Lung microvascular endothelial cell (primary cell): Measurements from ENCODE around the gene SEL1L3. TPM values are rescaled to one million over a fixed set of nuclear protein-coding genes. Genes with fewer than 3 reads are reported as not detected.
"Not testable (repeated sequence)": the region's sequence is repeated elsewhere in the genome, so short reads cannot be mapped to it uniquely, and the experiment has no call there.

ENCODE experiments used
- DNase-seq, 2 donors: peaks; one replicate each; pipeline versions ENCODE4 v3.0.0 to v3.0.0-alpha.2; 2010; ENCODE audit warnings: low read depth in 2 of 2
- total RNA-seq: library from RNA; depleted of rRNA; stranded (reverse); fragments of >200 nt; gene quantifications from 2 replicates; pipeline ENCODE4 v1.2.1, GENCODE V29; 2014

Gene SEL1L3
- total RNA-seq, 1 donor from 2014 or later = 34.9 TPM

DNA sequence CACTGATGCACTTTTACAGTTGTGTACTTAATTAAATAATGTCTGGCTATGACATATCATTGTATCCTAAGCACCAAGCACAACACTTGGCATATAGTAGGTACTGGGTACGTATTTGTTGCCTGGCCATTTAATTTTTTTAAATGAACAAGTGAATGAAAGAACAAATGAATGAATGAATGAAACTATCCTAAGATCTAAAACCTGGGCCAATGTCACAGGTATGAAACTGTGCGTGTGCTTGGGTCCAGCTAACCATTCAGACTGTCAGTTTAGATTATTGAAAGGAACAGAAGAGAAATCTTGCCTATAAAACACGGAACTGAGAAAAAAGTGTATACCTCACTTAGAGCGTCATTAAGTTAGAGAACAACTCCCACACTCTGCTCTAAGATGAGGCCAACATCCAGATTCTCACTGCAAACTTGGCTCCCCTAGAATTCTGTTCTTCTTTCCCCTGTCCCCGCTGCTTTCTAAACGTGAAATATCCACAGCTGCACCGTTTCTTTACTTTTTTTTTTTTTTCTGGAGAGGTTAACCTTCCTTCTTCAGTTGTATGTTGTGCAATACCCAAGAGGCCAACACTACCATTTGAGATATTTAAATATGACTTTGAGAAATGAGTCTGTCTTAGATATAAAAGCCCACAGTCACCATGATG, 17.3 kb upstream of the SEL1L3 start:
- DNase-seq = no peak

DNA sequence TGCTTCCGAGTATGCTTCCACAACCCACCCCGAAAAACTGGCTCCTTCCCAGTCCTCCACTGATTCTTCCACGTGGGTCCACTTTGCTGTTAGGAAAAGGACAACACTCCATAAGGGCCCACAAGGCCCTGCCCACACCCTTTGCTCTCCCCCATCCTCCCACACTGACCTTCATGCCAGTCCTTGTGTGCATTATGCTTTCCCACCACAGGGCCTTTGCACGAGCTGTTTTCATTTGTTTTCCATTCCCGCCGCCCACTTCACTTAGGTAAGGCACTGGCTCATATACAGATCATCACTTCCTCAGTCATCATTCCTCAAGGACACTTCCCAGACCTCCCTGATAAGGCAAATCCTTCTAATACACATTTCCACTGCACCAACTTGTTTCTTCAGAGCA, 16.8 kb upstream of the SEL1L3 start:
- DNase-seq = no peak

DNA sequence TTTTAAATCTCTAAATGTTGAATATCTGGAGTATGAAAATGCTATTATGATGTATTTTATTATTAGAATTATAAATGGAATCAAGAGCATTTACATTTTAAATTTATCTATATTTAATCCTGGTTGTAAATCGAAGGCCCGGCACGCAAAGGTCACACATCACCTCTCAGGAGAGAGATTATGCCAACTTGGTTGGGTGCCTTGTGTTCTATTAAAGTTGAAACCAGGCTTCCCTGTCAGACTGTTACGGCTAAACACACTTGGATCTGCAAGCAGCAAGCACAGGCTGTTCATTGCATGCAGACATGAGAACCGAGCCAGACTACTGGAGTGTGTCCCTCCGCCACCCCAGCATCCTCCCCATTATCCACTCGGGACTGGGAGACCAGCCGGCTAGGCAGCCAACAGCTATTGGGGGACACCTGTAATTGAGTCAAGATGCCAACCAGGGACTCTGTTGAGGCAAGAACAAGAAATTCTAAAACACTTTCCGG, 16.4 kb upstream of the SEL1L3 start:
- no peak for DNase-seq

DNA sequence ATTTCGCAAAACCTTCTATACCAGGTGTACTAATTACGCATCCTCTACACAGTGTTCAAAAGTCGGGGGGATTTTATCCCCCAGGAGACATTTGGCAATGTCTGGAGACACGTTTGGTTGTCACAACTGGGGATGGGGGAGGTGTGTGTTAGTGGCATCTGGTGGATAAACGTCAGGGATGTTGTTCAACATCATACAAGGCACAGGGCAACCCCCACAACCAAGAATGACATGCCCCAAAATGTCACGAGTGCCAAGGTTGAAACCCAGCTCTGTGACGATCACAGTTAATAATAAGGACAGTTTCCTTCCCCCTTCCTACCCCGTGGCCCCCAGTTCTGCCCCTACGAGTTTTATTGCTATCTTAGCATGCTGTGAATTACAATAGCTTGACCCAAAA, 15.9 kb upstream of the SEL1L3 start:
- DNase-seq = no peak

DNA sequence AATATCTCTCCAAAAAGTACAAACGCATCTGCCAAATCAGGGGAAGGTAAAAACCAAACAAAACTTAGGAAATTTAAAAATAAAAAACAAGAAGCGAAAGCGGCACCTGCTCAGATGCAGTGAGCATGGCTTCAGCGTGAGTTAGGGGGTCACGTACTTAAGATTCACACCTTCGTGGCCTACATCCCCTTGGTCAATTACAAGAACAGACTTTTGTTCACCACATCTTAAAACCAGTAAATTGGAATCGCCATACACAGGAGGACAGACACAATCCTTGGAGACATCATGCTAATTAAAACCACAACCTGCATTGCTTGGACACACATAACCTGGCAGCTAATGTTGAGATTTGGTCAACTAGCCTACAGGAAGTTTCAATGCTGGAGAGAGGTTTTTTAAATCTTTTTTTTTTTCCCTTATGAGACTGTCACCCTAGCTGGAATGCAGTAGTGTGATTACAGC, 12.5 kb upstream of the SEL1L3 start:
- DNase-seq = no peak

DNA sequence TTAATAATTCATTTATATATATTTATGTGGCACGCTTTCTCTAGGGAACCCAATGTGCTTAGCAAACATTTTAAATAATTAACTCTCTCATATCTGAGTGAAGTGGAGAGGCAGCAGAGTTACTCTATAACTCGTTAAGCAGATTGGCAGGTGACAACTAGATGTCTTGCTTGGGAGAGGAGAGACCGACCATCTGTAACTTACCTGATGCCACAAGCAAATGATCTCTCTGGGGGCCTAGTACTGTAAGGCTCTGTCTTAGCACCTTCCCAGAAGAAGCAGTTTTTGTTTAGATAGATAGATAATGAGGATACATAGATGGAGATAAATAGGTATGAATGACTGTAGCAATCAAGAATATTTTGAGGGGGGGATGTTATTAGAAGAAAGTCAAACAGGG, 11.9 kb upstream of the SEL1L3 start:
- no peak for DNase-seq

DNA sequence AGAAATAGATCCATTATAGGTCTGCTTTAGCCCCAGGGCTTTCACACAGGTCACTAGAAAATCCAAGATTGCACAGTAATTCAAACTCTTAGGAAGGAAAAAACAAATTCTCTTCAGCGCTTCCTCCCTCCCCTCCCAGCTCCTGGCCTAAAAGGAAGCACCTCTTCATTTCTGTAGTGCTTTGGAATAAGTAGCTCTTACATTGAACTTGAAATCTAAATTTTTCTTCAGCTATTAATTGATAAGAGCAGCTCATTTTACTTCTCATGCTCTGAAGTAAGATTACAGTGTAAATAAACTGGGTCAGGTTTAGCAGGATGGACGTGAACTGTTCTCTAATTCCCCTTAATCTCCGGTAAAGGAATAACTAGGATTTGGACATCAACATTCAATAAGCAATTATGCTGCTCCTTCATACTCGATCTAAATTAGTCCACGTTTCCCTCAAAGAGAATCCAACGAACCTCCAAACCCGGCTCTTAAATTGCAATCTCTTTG, 10.9 kb upstream of the SEL1L3 start:
- no peak for DNase-seq

DNA sequence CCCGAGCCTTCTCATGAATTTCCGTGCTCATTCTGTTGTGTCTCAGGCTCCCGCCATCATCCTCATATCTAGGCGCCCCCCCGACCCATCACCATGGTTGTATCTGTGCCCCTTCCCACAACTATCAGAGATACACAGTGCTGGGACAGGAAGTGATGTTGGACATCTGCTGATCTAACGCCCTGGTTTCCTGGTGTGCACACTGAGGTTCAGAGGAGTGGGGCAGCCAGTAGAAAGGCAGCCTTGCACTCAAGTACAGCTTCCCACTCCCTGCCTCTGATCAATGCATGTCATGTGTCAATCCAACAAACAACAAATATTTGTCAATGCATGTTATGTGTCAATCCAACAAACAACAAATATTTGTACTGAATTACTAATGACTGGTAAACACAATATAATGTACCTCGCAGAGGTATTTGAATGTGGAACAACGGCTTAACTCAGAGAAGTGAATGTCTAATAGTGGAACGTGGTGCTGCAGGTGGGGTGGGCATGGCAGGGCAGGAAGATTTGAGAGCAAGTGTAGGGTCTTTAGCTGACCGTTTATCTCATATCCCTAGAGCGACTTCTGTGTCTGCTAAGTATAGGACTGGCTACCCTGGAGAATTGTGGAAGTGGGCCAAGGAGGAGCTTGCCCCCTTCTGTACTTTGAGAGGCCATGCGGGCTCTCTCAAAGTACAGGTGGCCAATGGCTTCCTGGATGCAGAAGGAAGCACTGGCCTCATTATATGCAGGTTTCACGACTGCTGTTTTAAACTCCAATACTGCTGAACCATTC, 10.3 kb upstream of the SEL1L3 start:
- peak in 1 of 2 donors; percentile 15 for DNase-seq

DNA sequence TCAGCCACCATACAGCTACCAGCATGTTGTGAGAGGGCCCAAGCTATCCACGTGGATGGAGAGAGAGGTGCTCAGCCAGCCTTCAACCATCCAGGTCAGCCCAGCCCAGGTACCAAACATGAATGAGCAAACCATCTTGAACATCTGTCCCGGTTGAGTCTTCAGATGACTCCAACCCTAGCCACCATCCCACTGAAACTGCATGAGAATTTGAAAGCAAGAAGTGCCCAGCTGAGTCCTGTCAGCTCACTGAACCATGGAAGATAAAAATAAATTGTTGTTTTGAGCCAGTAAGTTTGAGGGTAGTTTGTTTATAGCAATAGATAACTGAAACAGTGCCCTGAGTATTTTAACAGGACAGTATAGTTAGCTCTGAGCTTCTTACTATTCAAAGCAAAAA, 7.3 kb upstream of the SEL1L3 start:
- no peak for DNase-seq

DNA sequence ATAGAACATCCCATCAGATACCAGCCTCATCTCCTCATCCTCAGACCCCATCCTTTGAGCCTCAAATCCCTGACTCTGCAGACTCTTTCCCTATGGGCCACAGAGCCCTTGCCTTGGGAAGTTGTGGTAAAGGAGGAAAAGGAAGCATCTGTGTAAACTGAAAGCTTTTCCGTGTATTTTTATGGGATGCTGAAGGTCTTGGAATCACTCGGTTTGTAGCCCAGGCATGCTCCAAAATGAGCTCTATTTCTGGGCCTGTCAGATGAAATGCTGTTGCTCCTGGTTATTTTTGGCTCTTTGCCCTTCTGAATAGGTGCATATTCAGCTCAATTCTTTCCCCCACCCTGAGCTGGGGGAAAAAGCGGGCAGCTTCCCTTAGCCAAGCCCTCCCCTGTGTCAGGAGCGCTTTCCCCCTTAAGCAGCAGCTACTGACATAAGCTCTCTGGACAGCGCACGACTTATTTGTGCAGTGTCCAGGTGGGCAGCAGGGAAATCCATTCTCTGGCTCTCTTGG, 5.0 kb upstream of the SEL1L3 start:
- DNase-seq = peak; percentile 57 to 80

DNA sequence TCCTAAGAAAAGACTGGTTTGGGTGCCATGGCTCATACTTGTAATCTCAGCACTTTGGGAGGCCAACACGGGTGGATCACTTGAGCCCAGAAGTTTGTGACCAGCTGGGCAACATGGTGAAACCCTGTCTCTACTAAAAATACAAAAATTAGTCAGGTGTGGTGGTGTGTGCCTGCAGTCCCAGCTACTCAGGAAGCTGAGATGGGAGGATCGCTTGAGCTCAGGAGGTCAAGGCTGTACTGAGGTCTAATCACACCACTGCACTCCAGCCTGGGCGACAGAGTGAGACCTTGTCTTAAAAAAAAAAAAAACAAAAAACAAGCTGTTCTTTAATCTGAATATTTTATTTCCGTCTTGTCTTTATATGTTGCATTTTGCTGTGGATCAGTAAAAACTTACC, 3.6 kb upstream of the SEL1L3 start:
- not testable (repeated sequence) for DNase-seq

DNA sequence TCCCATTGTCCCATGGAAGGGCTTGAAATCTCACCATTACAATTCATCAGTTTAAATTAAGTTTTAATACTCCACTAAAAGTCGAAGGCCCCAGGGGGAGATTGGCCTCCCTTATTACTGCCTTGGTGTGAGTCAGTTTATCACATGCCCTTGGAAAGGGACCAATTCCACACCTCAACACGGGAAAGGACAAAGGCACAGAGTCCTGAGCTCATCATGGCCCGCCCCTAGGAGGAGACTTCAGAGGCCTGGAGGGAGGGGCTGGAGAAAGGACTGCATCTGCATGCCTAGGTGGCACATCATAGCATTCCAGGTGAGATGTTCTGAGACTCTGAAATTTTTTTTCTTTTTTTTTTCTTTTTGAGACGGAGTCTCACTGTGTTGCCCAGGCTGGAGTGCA, 2.8 kb upstream of the SEL1L3 start:
- DNase-seq = peak; percentile 33

DNA sequence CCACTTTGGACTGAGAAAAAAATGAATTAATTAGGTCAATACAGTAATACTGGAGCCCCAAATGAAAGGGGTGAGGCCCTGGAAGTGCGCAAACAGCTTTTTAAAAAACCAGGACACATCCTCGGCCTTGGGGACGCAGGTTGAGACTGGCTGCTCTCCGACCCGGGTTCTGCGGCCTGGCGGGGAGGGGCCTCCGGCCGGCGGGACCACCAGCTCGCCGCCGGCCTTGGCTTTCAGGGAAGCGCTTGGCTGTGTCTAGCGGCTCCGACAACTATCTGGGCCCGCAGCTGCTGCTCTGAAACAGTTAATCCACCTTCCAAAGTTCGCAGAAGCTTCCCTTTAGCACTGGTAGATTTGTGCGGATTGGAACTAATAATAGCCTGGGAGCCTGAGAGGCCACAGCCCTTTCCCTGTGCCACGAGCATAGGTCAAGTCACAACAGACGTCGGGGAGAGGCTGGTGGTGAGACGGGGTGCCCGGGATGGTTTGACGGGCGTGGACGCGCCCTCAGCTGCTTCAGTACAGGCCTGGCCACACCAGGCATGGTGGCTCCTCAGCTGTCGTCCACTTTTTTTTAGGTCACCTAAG, 1.1 kb upstream of the SEL1L3 start:
- DNase-seq = no peak

DNA sequence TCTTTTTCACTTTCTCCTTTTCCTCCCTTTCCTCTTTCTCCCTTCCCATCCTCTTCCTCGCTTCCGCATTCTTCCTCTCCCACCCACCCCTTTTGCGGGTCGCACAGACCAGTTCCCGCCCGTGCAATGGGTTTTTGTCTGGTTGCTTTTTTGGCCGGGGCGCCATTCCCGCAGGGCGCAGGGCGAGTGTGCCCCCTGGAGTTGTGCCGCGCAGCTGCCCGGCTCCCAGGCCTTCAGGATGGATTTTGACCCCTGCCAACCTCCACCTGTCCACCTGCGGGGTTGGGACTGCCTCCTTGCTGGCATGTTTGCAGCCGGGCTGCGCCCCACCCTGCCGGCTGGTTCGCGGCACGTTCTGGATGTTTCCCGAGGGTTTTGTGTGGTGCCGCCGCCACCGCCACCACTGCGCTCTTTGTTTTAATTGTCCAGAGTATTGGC, 578 bp upstream of the SEL1L3 start:
- DNase-seq = no peak

DNA sequence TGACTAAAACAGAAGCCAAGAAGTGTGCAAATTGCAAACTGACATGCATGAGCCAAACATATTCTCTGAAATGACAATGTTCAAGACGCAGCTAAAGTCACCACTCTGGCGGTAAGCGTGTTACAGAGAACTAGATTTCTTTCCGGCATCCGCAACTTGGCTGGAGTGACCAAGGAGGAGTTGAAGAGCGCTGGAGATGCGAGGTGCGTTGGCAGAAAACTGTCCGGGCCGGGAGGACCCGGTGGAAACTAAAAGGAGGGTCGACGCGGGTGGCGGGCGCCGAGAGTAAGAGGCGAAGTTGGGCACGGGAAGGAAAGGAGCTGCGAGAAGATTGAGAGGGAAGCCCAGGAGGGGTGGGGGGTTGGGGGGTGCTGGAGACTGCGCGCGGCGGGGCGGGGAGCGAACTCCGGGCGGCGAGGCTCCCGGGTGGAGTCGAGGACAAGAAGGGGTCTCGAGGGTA, 807 bp downstream of the SEL1L3 start:
- DNase-seq = peak; percentile 24 to 56

DNA sequence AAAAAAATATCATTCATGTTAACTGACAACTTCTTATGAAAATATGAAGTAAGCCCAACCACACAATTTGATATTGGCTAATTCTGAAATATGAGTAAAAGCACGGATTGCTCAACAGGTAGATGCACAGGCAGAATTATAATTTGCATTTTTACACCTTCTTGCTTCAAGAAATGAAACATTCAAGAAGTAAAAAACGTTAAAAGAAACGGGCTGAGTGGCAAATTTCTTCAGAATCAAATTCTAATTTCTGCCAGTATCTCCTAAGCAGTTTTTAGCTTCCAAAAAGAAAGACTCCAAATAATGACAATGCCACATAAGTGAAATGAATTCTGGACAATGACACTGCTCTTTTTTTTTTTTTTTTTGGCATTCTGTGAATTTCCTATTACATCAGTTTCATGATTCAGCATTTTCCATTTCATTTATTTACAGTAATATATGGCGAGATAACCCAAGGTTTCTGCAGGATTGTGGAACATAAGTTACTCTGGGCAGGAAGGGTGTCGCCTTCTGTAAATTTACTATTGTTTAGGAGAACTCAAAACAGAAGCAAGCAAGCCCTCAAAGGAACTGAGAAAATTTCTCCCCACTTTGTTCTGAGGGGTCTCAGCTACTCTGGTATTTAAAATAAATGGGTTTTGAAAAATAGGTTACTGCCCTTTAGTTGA, 1.4 kb downstream of the SEL1L3 start:
- DNase-seq = peak; percentile 47 to 77

DNA sequence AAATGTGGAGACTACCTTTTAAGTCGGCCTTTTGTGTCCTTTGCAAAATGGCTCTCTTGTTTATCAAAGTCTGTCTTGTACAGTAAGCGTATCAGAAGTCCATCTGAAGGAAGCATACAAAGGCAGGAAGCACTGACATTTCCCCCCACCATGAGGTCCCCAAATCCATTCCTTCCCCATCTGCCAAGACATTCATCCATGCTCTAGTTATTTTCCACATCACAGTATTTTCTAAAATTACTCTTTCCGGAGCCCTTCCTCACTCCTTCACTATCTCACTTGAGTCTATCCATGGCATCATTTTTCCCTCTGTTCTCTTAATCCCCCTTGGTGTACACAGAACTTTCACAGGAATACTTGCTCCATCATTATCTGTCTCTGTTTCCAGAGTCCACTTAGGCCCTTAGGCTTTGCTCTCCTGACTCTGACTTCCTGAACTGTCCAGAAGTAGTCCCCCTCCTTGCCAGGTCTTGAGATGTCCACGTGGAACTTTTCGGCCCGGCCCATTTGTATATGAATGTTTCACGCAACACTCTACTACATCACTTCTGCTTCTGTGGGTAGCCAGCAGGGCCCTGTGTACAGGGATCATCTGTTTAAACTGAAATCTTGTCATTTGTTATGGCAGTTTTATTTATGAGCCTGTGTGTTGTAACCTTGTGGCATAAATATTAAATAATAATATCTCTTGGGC, 2.1 kb downstream of the SEL1L3 start:
- peak; percentile 13 to 37 for DNase-seq

DNA sequence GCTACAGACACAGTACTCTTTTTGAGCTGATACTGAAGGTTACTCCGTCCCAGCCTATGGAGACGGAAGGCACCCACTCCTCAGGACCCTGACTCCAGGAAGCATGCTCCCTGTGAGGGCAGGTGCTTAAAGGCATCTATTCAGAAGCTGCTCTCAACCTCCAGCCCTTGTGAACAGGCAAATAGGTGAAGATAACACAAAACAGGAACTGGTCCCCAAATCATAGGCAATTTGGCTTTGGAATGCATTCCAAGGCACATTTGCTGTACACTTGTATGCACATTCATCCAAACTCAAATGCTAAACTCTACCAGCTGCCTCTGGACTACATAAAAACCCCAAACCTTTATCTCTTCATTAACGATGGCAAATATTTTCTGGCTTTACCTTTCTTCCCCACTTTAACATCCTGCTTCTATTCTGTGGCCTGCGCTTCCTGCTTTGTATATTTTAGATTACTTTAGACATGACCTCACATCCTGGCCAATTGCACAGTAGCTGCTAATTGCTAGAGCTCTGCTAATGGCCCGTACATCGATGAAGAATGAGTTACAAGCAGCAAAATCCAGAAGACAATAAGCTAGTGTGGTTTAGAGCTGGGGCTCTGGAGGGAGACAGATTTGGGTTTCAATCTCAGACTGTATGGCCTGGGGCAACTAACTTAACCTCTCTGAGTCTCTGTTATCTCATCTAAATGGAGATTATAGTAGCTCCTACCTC, 3.2 kb downstream of the SEL1L3 start:
- DNase-seq = peak; percentile 22 to 62

DNA sequence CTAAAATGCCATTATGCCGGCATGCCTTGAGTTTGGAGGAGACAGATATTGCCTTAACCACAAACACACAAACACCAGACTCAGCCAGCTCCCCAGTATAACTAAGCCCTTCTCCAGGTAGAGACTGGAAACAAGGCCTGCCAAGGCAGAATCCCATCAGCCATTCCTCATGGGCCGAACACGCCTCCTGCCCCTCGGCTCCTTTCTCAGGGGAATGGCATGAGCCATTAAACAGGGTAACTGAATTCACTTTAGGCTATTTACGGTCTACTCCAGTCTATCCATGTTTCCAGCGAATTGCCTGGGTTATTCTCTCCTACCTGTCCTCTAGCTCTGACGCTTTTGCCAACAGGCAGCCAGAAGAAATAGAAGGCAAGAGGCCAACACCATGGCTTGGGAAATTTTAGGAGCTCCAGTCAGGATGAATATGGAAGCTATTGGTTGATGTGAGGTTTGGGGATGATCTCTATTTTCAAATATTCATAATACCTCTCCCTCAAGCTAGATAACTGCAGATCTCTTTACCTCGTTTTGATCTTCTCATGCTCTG, 4.9 kb downstream of the SEL1L3 start:
- DNase-seq = no peak

DNA sequence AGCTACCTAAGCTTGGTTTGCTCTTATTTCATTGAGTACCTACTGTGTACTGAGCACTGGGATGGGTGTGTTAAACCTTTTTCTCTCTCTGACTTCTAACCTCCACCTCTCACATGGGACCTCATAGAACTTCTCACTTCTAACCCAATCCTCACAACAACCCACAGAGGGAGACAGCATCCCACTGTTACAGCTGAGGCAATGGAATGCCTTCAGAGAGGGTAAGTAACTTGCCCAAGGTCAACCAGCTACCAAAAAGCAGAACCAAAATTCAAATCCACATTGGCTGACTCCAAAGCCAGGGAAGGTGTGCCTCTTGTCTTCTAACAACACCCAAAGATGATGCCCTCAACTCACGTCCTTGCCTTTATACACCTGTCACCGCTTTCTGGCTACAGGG, 5.4 kb downstream of the SEL1L3 start:
- DNase-seq = peak in 1 of 2 donors; percentile 18
